Choroid plexus epithelial cell (primary cell): Measurements from ENCODE around the gene DGKI.
A peak's percentile ranks its signal among the peaks of the same experiment; 100 is the strongest.

Experiments used
- DNase-seq: peaks from one replicate; pipeline ENCODE4 v3.0.0-alpha.2; 2010; ENCODE audit warnings: low read depth
- H3K4me3 ChIP-seq: 2 replicates; pipeline ENCODE4 v1.5.1; 2011; ENCODE audit warnings: low read depth, mild to moderate bottlenecking, control low read depth, low read length, moderate library complexity
- CTCF ChIP-seq: conservative IDR thresholded peaks from 2 replicates; pipeline ENCODE4 v1.5.1; 2011; ENCODE audit warnings: low read depth, mild to moderate bottlenecking, control low read depth, inconsistent platforms, low read length, moderate library complexity

Gene DGKI

GRCh38 chr7:137633133-137633532, 213.6 kb downstream of the DGKI start:
- no peak for TF ChIP-seq CTCF
- peak; percentile 47 for DNase-seq
- H3K4me3 ChIP-seq = no peak overlapping the region

GRCh38 chr7:137628216-137628615, 218.6 kb downstream of the DGKI start:
- DNase-seq = no peak
- H3K4me3 ChIP-seq = no peak overlapping the region
- TF ChIP-seq CTCF = no peak

- TF ChIP-seq CTCF = peak; percentile 91
- H3K4me3 ChIP-seq = no peak overlapping the region
- DNase-seq = peak; percentile 72
These were observed 220.2 kb downstream of the DGKI start for GRCh38 chr7:137626469-137627067.

GRCh38 chr7:137625197-137625596, 221.6 kb downstream of the DGKI start:
- H3K4me3 ChIP-seq = no peak overlapping the region
- DNase-seq = peak; percentile 33
- TF ChIP-seq CTCF = peak; percentile 28

GRCh38 chr7:137619181-137619580, 227.6 kb downstream of the DGKI start:
- H3K4me3 ChIP-seq = no peak overlapping the region
- no peak for TF ChIP-seq CTCF

GRCh38 chr7:137618748-137619147, 228.0 kb downstream of the DGKI start:
- no peak overlapping the region for H3K4me3 ChIP-seq
- no peak for DNase-seq
- no peak for TF ChIP-seq CTCF

More at GRCh38 chr7:137619181-137619580, 227.6 kb downstream of the DGKI start:
- DNase-seq = no peak

- H3K4me3 ChIP-seq = no peak overlapping the region
- TF ChIP-seq CTCF = no peak
- no peak for DNase-seq
These were observed 233.7 kb downstream of the DGKI start for GRCh38 chr7:137613006-137613525.
